Skin of body (tissue), 2 donors: ENCODE measurements around the gene U2SURP. TPM values are rescaled to one million over a fixed set of nuclear protein-coding genes. Genes with fewer than 3 reads are reported as not detected.
A peak's percentile ranks its signal among the peaks of the same experiment; 100 is the strongest.
"Not testable (repeated sequence)": the region's sequence is repeated elsewhere in the genome, so short reads cannot be mapped to it uniquely, and the experiment has no call there.

Experiments used
- DNase-seq: peaks from one replicate; lab custom pipeline; 2025; lab: John Stamatoyannopoulos, UW
- total RNA-seq: library from RNA; depleted of rRNA; stranded (reverse); fragments of >200 nt; gene quantifications from one replicate; pipeline ENCODE4 v1.2.3, GENCODE V29; 2014

Gene U2SURP
- total RNA-seq, 1 donor from 2014 or later = 93.0 TPM

- no peak for DNase-seq
Observed at GRCh38 chr3:143011705-143012104, 10.3 kb downstream of the U2SURP start.

- no peak for DNase-seq
Observed at GRCh38 chr3:143014921-143015320, 13.6 kb downstream of the U2SURP start.

- no peak for DNase-seq
Observed at GRCh38 chr3:143016321-143016972, 15.1 kb downstream of the U2SURP start.

GRCh38 chr3:143024351-143024960, 23.1 kb downstream of the U2SURP start:
- no peak for DNase-seq

GRCh38 chr3:143031327-143031726, 30.0 kb downstream of the U2SURP start:
- DNase-seq = no peak

GRCh38 chr3:143031796-143032387, 30.5 kb downstream of the U2SURP start:
- DNase-seq = peak; percentile 82

GRCh38 chr3:143035466-143036211, 34.3 kb downstream of the U2SURP start:
- DNase-seq = peak; percentile 8

- no peak for DNase-seq
Observed at GRCh38 chr3:143036557-143036956, 35.2 kb downstream of the U2SURP start.

- no peak for DNase-seq
Observed at GRCh38 chr3:143037867-143038266, 36.5 kb downstream of the U2SURP start.

- no peak for DNase-seq
Observed at GRCh38 chr3:143040261-143040879, 39.0 kb downstream of the U2SURP start.

- DNase-seq = no peak
Observed at GRCh38 chr3:143041903-143042302, 40.5 kb downstream of the U2SURP start.

GRCh38 chr3:143045639-143046038, 44.3 kb downstream of the U2SURP start:
- no peak for DNase-seq

- DNase-seq = not testable (repeated sequence)
Observed at GRCh38 chr3:143046075-143046474, 44.7 kb downstream of the U2SURP start.

GRCh38 chr3:143054011-143054410, 52.6 kb downstream of the U2SURP start:
- DNase-seq = no peak

- DNase-seq = no peak
Observed at GRCh38 chr3:143056372-143056771, 55.0 kb downstream of the U2SURP start.

GRCh38 chr3:143060906-143061305, 59.5 kb downstream of the U2SURP start:
- DNase-seq = no peak

GRCh38 chr3:143063018-143063417, 61.6 kb downstream of the U2SURP start:
- DNase-seq = no peak

GRCh38 chr3:143064777-143065176, 63.4 kb downstream of the U2SURP start:
- DNase-seq = no peak

- no peak for DNase-seq
Observed at GRCh38 chr3:143065364-143065763, 64.0 kb downstream of the U2SURP start.

- no peak for DNase-seq
Observed at GRCh38 chr3:143066033-143066432, 64.7 kb downstream of the U2SURP start.

GRCh38 chr3:143067201-143067600, 65.8 kb downstream of the U2SURP start:
- DNase-seq = no peak

GRCh38 chr3:143068059-143068458, 66.7 kb downstream of the U2SURP start:
- no peak for DNase-seq
